ENCODE data around the gene FLT1. TPM values are rescaled to one million over a fixed set of nuclear protein-coding genes. Genes with fewer than 3 reads are reported as not detected.

Gene FLT1
- total RNA-seq, 4 donors from 2014 or later: 11.1 to 37.9 (median 21.7) TPM

DNA sequence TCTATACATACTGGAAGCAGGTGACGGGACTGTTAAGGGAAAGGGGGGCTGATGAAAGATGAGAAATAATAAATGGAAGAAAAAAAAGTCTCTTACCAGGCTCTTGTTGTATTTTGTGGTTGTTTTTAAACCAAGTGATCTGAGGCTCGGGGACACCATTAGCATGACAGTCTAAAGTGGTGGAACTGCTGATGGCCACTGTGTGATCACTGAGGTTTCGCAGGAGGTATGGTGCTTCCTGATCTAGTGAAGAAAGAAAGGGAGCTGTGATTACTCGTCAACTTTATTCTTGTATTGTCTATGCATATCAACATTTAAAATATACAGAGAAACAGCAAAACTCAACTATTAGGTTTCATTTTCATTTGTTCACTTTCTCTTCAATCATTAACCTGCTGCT, 110.1 kb downstream of the FLT1 start:
- no peak for ATAC-seq
- H3K9me3 ChIP-seq: no peaks in the 10 kb centered on the region
- no peak overlapping the region for H3K4me3 ChIP-seq
- peaks cover 25% of the 10 kb centered on the region for H3K27me3 ChIP-seq
- no peaks in the 10 kb centered on the region for H3K36me3 ChIP-seq
- 76 to 82% methylated on average over 4 of the region's 4 CpGs for WGBS, 2 donors (ENCODE audit: low coverage in 1 of 2)
- H3K27ac ChIP-seq: no peak overlapping the region
- no peaks in the 10 kb centered on the region for H3K4me1 ChIP-seq
- TF ChIP-seq POLR2AphosphoS5 (IDR thresholded peaks at IDR 0.05) (no peak), EP300 (IDR thresholded peaks at IDR 0.05) (no peak), POLR2A (IDR thresholded peaks at IDR 0.05) (no peak)
- TF ChIP-seq, protein P1, sequence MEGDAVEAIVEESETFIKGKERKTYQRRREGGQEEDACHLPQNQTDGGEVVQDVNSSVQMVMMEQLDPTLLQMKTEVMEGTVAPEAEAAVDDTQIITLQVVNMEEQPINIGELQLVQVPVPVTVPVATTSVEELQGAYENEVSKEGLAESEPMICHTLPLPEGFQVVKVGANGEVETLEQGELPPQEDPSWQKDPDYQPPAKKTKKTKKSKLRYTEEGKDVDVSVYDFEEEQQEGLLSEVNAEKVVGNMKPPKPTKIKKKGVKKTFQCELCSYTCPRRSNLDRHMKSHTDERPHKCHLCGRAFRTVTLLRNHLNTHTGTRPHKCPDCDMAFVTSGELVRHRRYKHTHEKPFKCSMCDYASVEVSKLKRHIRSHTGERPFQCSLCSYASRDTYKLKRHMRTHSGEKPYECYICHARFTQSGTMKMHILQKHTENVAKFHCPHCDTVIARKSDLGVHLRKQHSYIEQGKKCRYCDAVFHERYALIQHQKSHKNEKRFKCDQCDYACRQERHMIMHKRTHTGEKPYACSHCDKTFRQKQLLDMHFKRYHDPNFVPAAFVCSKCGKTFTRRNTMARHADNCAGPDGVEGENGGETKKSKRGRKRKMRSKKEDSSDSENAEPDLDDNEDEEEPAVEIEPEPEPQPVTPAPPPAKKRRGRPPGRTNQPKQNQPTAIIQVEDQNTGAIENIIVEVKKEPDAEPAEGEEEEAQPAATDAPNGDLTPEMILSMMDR (IDR thresholded peaks at IDR 0.05): no peak

DNA sequence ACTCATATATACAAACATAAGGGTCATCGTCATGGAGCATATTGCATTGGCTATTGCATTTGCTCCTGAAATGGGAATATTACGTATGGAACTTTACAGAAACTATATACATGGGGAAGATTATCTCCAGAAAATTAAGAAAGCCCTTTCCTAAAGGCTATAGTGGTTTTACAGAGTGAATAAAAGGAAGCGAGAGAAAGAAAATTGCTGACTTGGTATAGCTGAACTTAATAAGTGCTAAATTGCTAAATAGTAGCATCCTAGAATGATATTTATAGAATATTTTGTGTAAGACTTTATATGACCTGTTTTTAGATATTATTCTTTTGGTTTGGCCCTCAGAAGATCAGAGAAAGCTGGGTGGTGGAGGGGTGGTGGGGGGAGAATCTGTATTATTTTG, 114.6 kb downstream of the FLT1 start:
- no peak for TF ChIP-seq POLR2AphosphoS5 (IDR thresholded peaks at IDR 0.05)
- TF ChIP-seq POLR2A (IDR thresholded peaks at IDR 0.05): no peak
- H3K9me3 ChIP-seq: no peaks in the 10 kb centered on the region
- no peak overlapping the region for H3K4me3 ChIP-seq
- no peak overlapping the region for H3K27ac ChIP-seq
- 74 to 97% methylated on average over 2 to 3 of the region's 3 CpGs for WGBS, 2 donors (ENCODE audit: low coverage in 1 of 2)
- no peaks in the 10 kb centered on the region for H3K36me3 ChIP-seq
- H3K4me1 ChIP-seq: peaks cover 0 to 6% (median 0%) of the 10 kb centered on the region in 3 donors
- no peak for ATAC-seq
- peaks cover 9% of the 10 kb centered on the region for H3K27me3 ChIP-seq

DNA sequence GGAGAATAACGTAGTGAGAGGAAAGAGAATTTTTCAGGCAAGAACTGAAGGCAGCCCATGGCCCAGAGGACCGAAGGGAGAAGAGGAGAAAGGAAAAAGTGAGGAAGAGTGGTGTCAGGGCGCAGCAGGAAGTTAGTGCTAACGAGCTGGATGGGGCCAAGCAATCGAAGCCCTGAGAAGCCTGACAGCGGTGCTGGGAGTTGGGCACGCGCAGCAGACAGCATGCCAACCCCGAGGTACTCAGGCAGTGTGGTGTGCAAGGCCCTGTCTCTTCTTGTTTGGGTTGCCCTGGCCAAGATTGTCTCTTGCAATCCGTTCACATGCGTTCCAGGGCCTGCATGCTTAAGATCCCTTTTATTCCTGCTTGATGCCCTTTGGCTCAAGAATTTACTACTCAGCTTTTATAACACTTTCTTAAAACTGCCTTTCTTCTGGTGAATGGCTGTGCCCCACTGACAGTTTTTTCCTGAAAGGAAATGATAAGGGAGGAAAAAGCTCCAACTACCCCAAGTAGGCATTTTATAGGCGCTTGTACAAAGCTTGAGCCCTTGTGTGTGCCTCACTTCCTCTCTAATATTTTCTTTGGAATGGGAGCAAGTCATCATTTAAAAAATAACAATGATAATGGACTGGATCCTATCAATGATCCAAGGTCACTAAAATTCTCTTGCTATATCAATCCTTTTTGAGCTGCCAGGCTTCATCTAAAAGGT, 115.4 kb downstream of the FLT1 start:
- Histone ChIP-seq H3K4me1 (peaks cover 0 to 6% (median 0%) of the 10 kb centered on the region in 3 donors), H3K27ac (no peak overlapping the region), H3K9me3 (no peaks in the 10 kb centered on the region), H3K27me3 (peaks cover 9% of the 10 kb centered on the region), H3K36me3 (no peaks in the 10 kb centered on the region), H3K4me3 (no peak overlapping the region)
- no peak for ATAC-seq
- WGBS, 2 donors (ENCODE audit: low coverage in 1 of 2): 71 to 77% methylated on average over 9 to 12 of the region's 12 CpGs
- TF ChIP-seq, protein P1 (IDR thresholded peaks at IDR 0.05): no peak
- TF ChIP-seq POLR2AphosphoS5 (IDR thresholded peaks at IDR 0.05): no peak
- TF ChIP-seq POLR2A (IDR thresholded peaks at IDR 0.05): no peak
- TF ChIP-seq EP300 (IDR thresholded peaks at IDR 0.05): no peak

DNA sequence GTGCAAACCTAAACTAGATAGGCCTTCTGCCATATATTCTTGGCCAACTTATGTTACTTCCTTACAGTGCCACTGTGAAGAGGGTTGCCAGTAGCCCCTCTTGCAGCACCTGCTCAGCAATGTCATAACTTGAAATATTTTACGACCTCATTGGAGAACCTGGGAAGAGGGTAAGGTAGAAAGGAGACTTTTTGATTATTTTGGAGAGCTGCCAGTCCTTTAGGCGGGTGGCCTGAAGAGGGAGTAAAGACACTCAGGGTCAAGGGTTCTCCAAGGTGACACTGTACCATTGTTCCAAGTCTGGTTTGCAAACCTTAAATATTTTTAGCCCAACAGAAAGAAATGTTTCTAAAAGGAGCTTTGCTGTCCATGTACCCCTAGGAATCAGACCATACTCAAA, 118.3 kb downstream of the FLT1 start:
- WGBS, 2 donors (ENCODE audit: low coverage in 1 of 2): 67 to 72% methylated on average over 2 of the region's 2 CpGs
- Histone ChIP-seq H3K27ac (no peak overlapping the region), H3K9me3 (no peaks in the 10 kb centered on the region), H3K4me1 (peaks cover 0 to 6% (median 0%) of the 10 kb centered on the region in 3 donors), H3K4me3 (no peak overlapping the region), H3K36me3 (no peaks in the 10 kb centered on the region), H3K27me3 (no peaks in the 10 kb centered on the region)
- TF ChIP-seq EP300 (IDR thresholded peaks at IDR 0.05) (no peak), POLR2AphosphoS5 (IDR thresholded peaks at IDR 0.05) (no peak), POLR2A (IDR thresholded peaks at IDR 0.05) (no peak)
- TF ChIP-seq, protein P1 (IDR thresholded peaks at IDR 0.05): no peak
- no peak for ATAC-seq

DNA sequence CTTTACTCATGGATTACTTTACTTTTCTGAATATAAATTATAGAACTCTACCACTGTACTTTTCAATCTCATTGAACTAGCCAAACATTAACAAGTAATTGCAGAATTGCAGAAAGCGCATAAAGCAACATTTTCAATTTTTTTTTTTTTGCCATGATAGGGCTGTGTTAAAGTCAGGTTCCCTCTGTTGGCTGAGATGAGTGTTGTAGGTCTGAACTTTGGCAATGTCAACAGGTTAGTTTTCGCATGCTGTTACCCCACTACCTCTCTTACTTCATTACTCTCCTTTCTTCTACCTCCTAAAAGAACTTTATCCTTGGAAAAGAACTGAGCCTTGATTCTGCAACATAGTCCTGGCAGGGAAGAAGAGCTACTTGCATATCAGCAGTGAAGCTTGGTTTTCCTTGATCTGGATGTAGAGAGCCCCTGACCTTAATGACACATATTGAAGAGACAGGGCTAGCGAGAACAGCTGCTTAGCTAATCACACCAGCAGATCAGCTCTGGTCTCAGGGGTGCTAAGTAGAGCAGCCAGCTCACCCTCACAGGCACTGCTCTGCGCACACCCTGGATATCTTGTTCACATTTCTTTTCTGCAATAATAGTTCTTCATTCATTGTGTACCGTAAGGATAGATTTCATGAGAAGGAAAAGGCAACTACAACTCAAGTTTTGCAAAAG, 119.5 kb downstream of the FLT1 start:
- ATAC-seq: no peak
- H3K4me1 ChIP-seq: peaks cover 0 to 6% (median 0%) of the 10 kb centered on the region in 3 donors
- WGBS, 2 donors (ENCODE audit: low coverage in 1 of 2): 80 to 90% methylated on average over 3 to 5 of the region's 5 CpGs
- no peaks in the 10 kb centered on the region for H3K9me3 ChIP-seq
- TF ChIP-seq EP300 (IDR thresholded peaks at IDR 0.05) (no peak), POLR2A (IDR thresholded peaks at IDR 0.05) (no peak), POLR2AphosphoS5 (IDR thresholded peaks at IDR 0.05) (no peak)
- TF ChIP-seq, protein P1 (IDR thresholded peaks at IDR 0.05): no peak
- H3K27ac ChIP-seq: no peak overlapping the region
- H3K27me3 ChIP-seq: no peaks in the 10 kb centered on the region
- H3K4me3 ChIP-seq: no peak overlapping the region
- H3K36me3 ChIP-seq: no peaks in the 10 kb centered on the region
